Activated B cell treated with CpG ODN at 0.5 μM for 24 hours (primary cell): ENCODE results near the gene IL1RL2. TPM values are rescaled to one million over a fixed set of nuclear protein-coding genes. Genes with fewer than 3 reads are reported as not detected.

Experiments used
- ATAC-seq: fragments of 200-7000 bp; cut with Tn5 transposase; one replicate; pipeline ENCODE4 v1.10.0; 2021; ENCODE audit warnings: low read depth, mild to moderate bottlenecking, moderate library complexity
- CTCF ChIA-PET: fragments of 350-600 bp; sonication (Branson Sonifier 250); formaldehyde crosslinking; loops from one replicate; lab custom pipeline; 2021; ENCODE audit warnings: antibody characterized with exemption; lab: Charles Lee
- POLR2A ChIA-PET: fragments of 350-600 bp; sonication (Branson Sonifier 250); formaldehyde crosslinking; loops from one replicate; lab custom pipeline; 2021; ENCODE audit warnings: antibody characterized with exemption; lab: Charles Lee
- DNase-seq: peaks from one replicate; pipeline ENCODE4 v3.0.0; 2022
- H3K27ac Mint-ChIP-seq: one replicate; pipeline ENCODE4 v1.8.0; 2020; ENCODE audit warnings: mixed read lengths
- H3K27me3 Mint-ChIP-seq: one replicate; pipeline ENCODE4 v1.8.0; 2021; ENCODE audit warnings: mixed read lengths
- H3K36me3 Mint-ChIP-seq: one replicate; pipeline ENCODE4 v1.8.0; 2021; ENCODE audit warnings: low read depth, mixed read lengths
- H3K4me1 Mint-ChIP-seq: one replicate; pipeline ENCODE4 v1.8.0; 2021; ENCODE audit warnings: mixed read lengths
- H3K4me3 Mint-ChIP-seq: one replicate; pipeline ENCODE4 v1.8.0; 2020; ENCODE audit warnings: mild to moderate bottlenecking, mixed read lengths
- H3K9me3 Mint-ChIP-seq: one replicate; pipeline ENCODE4 v1.8.0; 2020; ENCODE audit warnings: mixed read lengths
- CTCF ChIP-seq: fragments of 200-600 bp; IDR thresholded peaks from one replicate; pipeline ENCODE4 v1.8.0; 2022; ENCODE audit warnings: antibody characterized with exemption, mild to moderate bottlenecking
- intact Hi-C: fragments of 100-400 bp; cut with micrococcal nuclease; formaldehyde crosslinking; loops from one replicate; pipeline ENCODE4 v1.15.1; 2024
- total RNA-seq: library from RNA; stranded (reverse); gene quantifications from 2 replicates; pipeline ENCODE4 v1.2.3, GENCODE V29; 2022

The IL1RL2 gene
- total RNA-seq, 1 donor from 2014 or later = not detected

- DNase-seq (no peak), ATAC-seq (no peak)
- H3K4me1 Mint-ChIP-seq = peaks cover 4% of the 10 kb centered on the region
- no peaks in the 10 kb centered on the region for H3K9me3 Mint-ChIP-seq
- ChIA-PET POLR2A (no interaction called here), CTCF (interaction anchor here (1.2 kb wide), 1 partner anchor 28 kb away, joined by 6 read pairs; no protein-coding TSS in a partner anchor)
- no peak overlapping the region for H3K27ac Mint-ChIP-seq
- intact Hi-C loops = no loop called here
- peaks cover 17% of the 10 kb centered on the region for H3K27me3 Mint-ChIP-seq
- H3K4me3 Mint-ChIP-seq = no peak overlapping the region
- H3K36me3 Mint-ChIP-seq = no peaks in the 10 kb centered on the region
- no peak for TF ChIP-seq CTCF
These were observed 82.3 kb downstream of the IL1RL2 start for GRCh38 chr2:102269200-102269524.

GRCh38 chr2:102271844-102272243 is 85.0 kb downstream of the IL1RL2 start:
- intact Hi-C loops = no loop called here
- Mint-ChIP-seq H3K9me3 (peaks cover 4% of the 10 kb centered on the region), H3K27ac (no peak overlapping the region), H3K4me1 (peaks cover 4% of the 10 kb centered on the region), H3K27me3 (peaks cover 28% of the 10 kb centered on the region), H3K36me3 (no peaks in the 10 kb centered on the region), H3K4me3 (no peak overlapping the region)
- no peak for TF ChIP-seq CTCF
- CTCF ChIA-PET = interaction anchor here (1.0 kb wide), 1 partner anchor 171 kb away, joined by 3 read pairs; no protein-coding TSS in a partner anchor
- POLR2A ChIA-PET = no interaction called here
- ATAC-seq (no peak), DNase-seq (no peak)

- TF ChIP-seq CTCF = no peak
- peaks cover 4% of the 10 kb centered on the region for H3K4me1 Mint-ChIP-seq
- peaks cover 4% of the 10 kb centered on the region for H3K9me3 Mint-ChIP-seq
- H3K36me3 Mint-ChIP-seq = no peaks in the 10 kb centered on the region
- peaks cover 39% of the 10 kb centered on the region for H3K27me3 Mint-ChIP-seq
- POLR2A ChIA-PET = no interaction called here
- no peak for DNase-seq
- no peak overlapping the region for H3K4me3 Mint-ChIP-seq
- H3K27ac Mint-ChIP-seq = no peak overlapping the region
- CTCF ChIA-PET = no interaction called here
- intact Hi-C loops = no loop called here
- ATAC-seq = no peak
These were observed 86.9 kb downstream of the IL1RL2 start for GRCh38 chr2:102273619-102274211.

- ATAC-seq (no peak), DNase-seq (no peak)
- no peak for TF ChIP-seq CTCF
- intact Hi-C loops = no loop called here
- CTCF ChIA-PET = interaction anchor here (1.4 kb wide), 1 partner anchor 167 kb away, joined by 3 read pairs; no protein-coding TSS in a partner anchor
- POLR2A ChIA-PET = no interaction called here
- Mint-ChIP-seq H3K4me1 (peaks cover 4% of the 10 kb centered on the region), H3K36me3 (no peaks in the 10 kb centered on the region), H3K4me3 (no peak overlapping the region), H3K9me3 (peaks cover 4% of the 10 kb centered on the region), H3K27me3 (peaks cover 33% of the 10 kb centered on the region), H3K27ac (no peak overlapping the region)
These were observed 89.9 kb downstream of the IL1RL2 start for GRCh38 chr2:102276549-102277201.

- ChIA-PET POLR2A (no interaction called here), CTCF (interaction anchor here (1.4 kb wide), 1 partner anchor 167 kb away, joined by 3 read pairs; no protein-coding TSS in a partner anchor)
- no peak overlapping the region for H3K4me3 Mint-ChIP-seq
These were observed 90.4 kb downstream of the IL1RL2 start for GRCh38 chr2:102277202-102277700.

More at GRCh38 chr2:102277202-102277700, 90.4 kb downstream of the IL1RL2 start:
- Mint-ChIP-seq H3K36me3 (no peaks in the 10 kb centered on the region), H3K27ac (no peak overlapping the region), H3K27me3 (peaks cover 29% of the 10 kb centered on the region), H3K9me3 (peaks cover 4% of the 10 kb centered on the region), H3K4me1 (no peaks in the 10 kb centered on the region)
- ATAC-seq (no peak), DNase-seq (no peak)
- TF ChIP-seq CTCF = no peak
- intact Hi-C loops = no loop called here
